Breast epithelium (tissue), 3 donors: Measurements from ENCODE around the gene IL21R.

Experiments
- POLR2A ChIP-seq: fragments of 450-650 bp; IDR thresholded peaks from one replicate; pipeline ENCODE4 v1.6.1; 2016; ENCODE audit warnings: antibody characterized with exemption, mild to moderate bottlenecking, moderate library complexity
- POLR2AphosphoS5 ChIP-seq, 3 donors: sonication (generic); formaldehyde crosslinking; IDR thresholded peaks; one replicate each; pipeline ENCODE4 v1.6.1; 2017; ENCODE audit warnings: antibody characterized with exemption in 3 of 3
- TF ChIP-seq, protein P1 (sequence below), 3 donors: fragments of 450-650 bp; IDR thresholded peaks; one replicate each; pipeline ENCODE4 v1.5.1; 2016 to 2017; ENCODE audit warnings: antibody characterized with exemption in 3 of 3, mild to moderate bottlenecking in 3 of 3, moderate library complexity in 3 of 3

DNA sequence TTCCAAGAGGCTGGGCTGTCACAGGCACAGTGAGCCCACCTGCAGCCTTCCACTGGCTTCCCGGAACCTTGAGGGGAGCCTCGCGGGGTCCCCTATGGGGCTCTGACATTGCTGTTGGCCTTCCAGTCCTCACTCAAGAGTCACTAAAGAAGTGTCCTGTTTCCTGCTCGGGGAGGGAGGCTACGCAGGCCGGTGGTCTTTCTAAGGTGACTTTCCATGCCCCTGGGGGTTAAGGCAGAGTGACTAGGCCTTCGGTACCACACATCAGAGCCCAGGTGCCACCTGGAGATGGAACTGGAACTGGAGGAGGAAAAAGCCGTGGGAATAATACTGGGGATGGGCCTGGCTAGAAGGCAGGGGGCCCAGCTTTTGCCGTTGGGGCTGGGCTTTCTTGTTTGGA is 72.1 kb downstream of the IL21R start:
- TF ChIP-seq POLR2A: no peak
- TF ChIP-seq, protein P1, sequence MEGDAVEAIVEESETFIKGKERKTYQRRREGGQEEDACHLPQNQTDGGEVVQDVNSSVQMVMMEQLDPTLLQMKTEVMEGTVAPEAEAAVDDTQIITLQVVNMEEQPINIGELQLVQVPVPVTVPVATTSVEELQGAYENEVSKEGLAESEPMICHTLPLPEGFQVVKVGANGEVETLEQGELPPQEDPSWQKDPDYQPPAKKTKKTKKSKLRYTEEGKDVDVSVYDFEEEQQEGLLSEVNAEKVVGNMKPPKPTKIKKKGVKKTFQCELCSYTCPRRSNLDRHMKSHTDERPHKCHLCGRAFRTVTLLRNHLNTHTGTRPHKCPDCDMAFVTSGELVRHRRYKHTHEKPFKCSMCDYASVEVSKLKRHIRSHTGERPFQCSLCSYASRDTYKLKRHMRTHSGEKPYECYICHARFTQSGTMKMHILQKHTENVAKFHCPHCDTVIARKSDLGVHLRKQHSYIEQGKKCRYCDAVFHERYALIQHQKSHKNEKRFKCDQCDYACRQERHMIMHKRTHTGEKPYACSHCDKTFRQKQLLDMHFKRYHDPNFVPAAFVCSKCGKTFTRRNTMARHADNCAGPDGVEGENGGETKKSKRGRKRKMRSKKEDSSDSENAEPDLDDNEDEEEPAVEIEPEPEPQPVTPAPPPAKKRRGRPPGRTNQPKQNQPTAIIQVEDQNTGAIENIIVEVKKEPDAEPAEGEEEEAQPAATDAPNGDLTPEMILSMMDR (IDR thresholded peaks at IDR 0.05): no peak
- no peak for TF ChIP-seq POLR2AphosphoS5 (IDR thresholded peaks at IDR 0.05)
